Medulla oblongata (tissue), 1 donor: ENCODE measurements around the gene RNF38.
"Not testable (repeated sequence)": the region's sequence is repeated elsewhere in the genome, so short reads cannot be mapped to it uniquely, and the experiment has no call there.

Source experiments
- DNase-seq: peaks from one replicate; pipeline ENCODE4 v3.0.0-alpha.2; 2015; ENCODE audit errors: extremely low spot score

RNF38 gene

DNA sequence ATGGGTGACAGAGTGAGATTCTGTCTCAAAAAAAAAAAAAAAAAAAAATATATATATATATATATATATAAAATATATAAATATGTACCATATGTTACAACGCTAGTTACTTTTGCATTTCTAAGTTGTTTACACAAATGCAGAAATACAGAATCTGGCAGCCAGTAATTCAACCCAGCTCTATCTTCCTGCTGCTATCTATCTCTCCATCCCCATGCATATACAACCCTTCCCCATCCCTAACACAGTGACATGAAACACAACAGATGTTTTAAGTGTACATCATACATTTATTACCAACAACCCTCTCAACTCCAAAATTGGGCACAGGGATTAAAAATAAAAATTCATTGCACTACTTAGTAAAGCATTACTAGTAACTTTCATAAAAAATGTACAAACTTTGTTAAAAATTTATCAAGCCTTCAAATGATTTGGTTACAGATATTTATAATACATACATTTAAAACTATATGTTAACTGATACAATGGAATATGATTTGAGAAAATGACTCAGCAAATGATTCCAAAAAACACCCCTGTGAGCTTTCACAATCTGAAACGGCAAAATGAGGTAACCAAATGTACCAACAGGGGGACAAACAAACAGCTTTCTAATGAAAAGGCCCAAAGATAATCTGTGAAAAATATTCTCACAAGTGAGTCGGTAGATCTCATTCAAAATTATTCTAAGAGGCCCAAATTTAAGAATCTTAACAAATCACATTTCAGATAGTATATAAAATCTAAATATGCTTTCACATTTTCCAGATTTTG lies 63.8 kb downstream of the RNF38 start:
- no peak for DNase-seq

GRCh38 chr9:36332006-36332405 lies 68.1 kb downstream of the RNF38 start:
- no peak for DNase-seq

GRCh38 chr9:36328798-36329411 lies 71.2 kb downstream of the RNF38 start:
- DNase-seq = peak; percentile 90

GRCh38 chr9:36325081-36325828 lies 74.8 kb downstream of the RNF38 start:
- no peak for DNase-seq

GRCh38 chr9:36323926-36324325 lies 76.1 kb downstream of the RNF38 start:
- no peak for DNase-seq

DNA sequence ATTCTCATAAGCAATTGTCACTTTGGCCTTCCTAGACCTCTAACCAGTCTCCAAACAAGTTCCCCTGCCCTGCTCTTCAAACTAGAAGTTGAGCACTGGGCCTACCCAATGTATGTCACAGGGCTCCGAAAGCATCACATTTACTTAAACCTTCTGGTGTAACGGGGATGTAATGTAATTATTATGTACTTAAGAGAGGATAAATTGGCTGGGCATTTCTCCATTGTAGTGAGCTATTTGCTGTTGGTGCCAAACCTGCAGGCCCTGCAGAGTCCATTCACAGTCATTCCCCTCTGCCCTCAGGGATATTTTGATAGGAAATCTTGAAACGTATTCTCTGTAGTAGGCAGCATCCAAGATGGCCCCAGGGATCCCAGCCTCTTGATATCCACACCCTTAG lies 77.6 kb downstream of the RNF38 start:
- DNase-seq = no peak

GRCh38 chr9:36321903-36322302 lies 78.2 kb downstream of the RNF38 start:
- not testable (repeated sequence) for DNase-seq

- DNase-seq = no peak
These were observed 79.6 kb downstream of the RNF38 start for GRCh38 chr9:36320466-36320865.

GRCh38 chr9:36319806-36320205 lies 80.3 kb downstream of the RNF38 start:
- no peak for DNase-seq

GRCh38 chr9:36319183-36319582 lies 80.9 kb downstream of the RNF38 start:
- no peak for DNase-seq

DNA sequence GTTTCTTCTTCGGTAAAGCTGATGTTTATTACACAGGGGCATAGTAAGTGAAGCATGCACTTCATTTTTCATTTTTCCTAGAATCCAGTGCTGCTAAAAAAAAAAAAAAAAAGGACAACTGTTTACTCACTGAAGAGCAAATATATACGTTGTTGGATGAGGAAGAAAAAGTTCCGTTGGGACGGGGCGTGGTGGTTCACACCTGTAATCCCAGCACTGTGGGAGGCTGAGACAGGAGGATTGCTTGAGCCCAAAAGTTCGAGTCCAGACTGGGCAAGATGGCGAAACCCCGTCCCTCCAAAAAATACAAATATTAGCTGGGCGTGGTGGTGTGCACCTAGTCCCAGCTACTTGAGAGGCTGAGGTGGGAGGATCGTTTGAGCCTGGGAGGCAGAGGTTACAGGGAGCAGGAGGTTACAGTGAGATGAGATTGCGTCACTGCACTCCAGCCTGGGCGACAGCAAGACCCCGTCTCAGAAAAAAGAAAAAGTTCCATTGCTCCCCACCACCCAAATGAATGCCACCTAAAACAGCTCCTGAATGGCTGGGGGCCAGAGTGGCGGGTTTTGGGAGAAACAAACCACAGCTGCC lies 81.8 kb downstream of the RNF38 start:
- DNase-seq = no peak

DNA sequence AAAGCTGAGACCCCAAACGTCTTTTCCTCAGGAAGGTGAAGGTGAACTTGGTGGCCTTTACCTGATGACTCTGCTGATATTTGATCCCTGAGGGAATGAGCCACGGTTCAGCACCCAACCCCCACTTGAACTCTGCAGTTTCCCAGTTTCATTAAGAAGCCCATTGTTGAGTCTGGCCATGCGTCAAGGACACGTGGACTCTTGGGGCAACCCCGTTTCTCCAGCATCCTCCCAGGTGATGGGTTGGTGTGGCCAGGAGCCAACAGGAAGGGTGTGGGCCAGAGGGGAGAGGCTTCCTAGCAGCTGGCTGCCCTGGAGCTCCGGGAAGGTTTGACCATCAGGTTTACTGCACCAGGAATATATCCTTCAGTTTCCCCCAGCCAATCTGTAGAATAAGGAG lies 82.3 kb downstream of the RNF38 start:
- DNase-seq = peak; percentile 42

- DNase-seq = peak; percentile 96
These were observed 83.3 kb downstream of the RNF38 start for GRCh38 chr9:36316611-36317317.

DNA sequence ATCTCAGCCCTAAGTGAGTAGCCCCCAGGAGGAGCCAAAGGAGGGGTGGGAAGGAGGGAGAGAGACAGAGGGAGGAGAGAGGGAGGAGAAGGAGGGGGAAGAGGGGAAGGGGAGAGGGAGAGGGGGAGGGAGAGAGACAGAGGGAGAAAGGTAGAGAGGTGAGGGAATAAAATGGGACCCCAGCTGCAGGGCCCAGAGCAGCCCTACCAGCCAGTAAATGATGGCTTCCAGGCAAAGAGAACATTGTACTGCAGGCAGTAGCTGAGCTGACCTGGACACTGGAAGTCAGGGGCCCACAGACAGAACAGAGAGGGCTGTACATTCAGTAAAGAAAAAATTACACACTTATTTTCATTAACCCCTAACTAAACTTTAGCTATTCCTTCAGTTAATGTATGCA lies 84.0 kb downstream of the RNF38 start:
- no peak for DNase-seq

DNA sequence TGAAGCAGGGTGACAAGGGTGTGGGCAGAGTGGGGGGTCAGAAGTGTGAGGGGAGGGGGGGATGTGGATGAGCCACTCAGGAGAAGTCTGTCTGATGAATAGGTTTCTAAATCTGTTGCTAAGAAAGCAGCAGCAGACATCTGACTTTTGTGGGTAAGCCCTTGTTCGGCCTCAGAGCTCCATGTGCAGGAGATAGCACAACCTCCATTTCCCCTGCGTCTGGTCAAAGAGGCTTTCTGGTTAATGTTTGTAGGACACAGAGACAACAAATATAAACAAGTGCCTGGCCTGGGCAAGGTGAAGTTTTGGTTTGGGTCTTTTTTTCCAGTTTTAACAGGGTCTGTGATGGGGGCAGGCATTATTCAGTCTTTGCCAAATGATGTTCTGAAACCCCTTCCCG lies 84.8 kb downstream of the RNF38 start:
- DNase-seq = no peak

- DNase-seq = no peak
These were observed 85.3 kb downstream of the RNF38 start for GRCh38 chr9:36314740-36315139.

DNA sequence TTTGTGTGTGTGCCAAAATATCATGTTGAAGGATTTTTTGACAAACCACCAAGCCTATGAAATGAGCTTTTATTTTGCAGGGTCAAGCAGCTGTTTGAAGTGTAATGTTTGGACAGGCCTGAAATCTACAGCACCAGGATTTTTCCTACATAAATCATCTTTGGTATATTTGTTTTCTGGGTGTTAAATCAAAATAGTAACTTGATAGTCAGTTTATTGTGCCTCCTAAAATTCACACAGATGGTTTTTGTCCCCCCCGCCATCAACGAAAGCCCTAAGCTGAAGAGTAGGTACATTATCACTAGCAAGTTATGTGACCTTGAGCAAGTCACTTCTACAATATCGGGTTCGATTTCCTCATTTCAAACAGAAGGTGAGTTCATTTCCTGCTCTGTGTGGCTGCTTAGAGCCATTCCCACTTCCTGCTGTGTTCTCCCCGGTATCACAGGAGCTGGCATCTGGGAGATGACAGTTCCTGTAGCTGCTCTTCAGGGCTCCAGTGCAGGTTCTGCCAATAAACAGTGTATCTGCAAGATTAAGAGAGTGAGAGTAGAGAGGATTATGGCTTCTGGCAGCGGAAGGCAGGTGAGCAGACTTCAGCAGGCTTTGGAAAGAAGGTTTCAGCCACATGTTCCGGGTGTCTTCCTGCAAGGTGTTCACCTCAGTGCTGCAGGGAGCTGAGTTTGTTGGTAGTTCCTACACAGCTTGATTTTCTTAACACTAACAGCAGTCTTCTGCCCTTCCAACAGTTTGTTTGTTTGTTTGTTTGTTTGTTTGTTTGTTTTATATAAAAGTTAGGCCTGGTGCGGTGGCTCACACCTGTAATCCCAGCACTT lies 93.4 kb downstream of the RNF38 start:
- DNase-seq = no peak

DNA sequence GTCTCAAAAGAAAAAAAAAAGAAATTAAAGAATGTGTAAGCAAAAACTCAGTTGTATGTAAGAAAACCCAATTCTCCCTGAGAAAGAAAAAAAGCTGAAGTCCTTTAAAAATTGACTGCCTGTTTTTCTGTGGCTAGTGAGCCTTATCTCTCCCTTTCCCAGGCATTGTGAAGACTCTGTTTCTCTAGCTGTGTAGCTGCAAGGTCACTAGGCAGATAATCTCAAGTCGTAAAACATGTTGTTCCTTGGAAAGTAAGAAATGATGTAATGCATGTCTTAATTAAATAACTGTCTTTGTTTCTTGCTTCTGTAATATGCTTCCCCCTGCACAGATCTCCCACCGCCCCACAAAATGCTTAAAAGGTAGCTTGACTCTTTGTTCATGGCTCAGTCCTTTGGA lies 95.7 kb downstream of the RNF38 start:
- not testable (repeated sequence) for DNase-seq

GRCh38 chr9:36301227-36301626 lies 98.8 kb downstream of the RNF38 start:
- DNase-seq = no peak

- no peak for DNase-seq
These were observed 101.5 kb downstream of the RNF38 start for GRCh38 chr9:36298566-36298965.

DNA sequence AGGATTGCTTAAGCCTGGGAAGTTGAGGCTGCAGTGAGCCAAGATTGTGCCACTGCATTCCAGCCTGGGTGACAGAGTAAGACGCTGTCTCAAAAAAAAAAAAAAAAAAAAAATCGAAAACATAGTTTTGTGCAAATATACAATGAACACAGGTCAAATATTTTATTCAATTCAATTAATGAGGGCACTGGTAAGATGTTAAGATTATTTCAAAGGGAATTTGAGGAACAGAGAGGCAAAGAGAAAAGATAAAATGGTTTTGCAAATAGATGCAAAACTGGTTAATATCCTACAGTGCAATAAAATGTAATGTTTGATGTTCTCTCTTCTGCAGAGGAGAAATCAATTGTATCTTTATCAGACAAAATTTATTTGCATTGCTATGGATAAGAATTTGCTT lies 102.3 kb downstream of the RNF38 start:
- no peak for DNase-seq
